HCT116 (cell line): Measurements from ENCODE around the gene SPATA7.

Experiments used
- POLR2A ChIP-seq: IDR thresholded peaks from 2 replicates; pipeline ENCODE4 v1.7.0; 2011; ENCODE audit warnings: borderline replicate concordance; ENCODE audit not compliant: insufficient read depth, insufficient read length; ENCODE audit errors: extremely low read depth
- POLR2AphosphoS5 ChIP-seq: IDR thresholded peaks from 2 replicates; pipeline ENCODE4 v1.6.1; 2011; ENCODE audit warnings: mild to moderate bottlenecking, low read depth, low read length, moderate library complexity
- TF ChIP-seq, protein P1 (sequence below), 3 experiments: fragments of 200-600 bp in 1 of 3; sonication (generic) in 1 of 3; IDR thresholded peaks in 2 of 3; conservative IDR thresholded peaks in 1 of 3; 2 replicates each; pipeline ENCODE4 v1.5.1; 2012 to 2017; ENCODE audit warnings: low read depth in 2 of 3, low read length in 2 of 3, antibody characterized with exemption in 1 of 3, borderline replicate concordance in 1 of 3, control low read depth in 1 of 3, mild to moderate bottlenecking in 1 of 3, mixed read lengths in 1 of 3, mixed run types in 1 of 3, moderate library complexity in 1 of 3; ENCODE audit not compliant: insufficient read depth in 1 of 3
- TF ChIP-seq, protein P2 (sequence below): IDR thresholded peaks from 2 replicates; pipeline ENCODE4 v1.6.1; 2012
- TF ChIP-seq, protein P3 (sequence below): IDR thresholded peaks from 2 replicates; pipeline ENCODE4 v1.6.1; 2012

DNA sequence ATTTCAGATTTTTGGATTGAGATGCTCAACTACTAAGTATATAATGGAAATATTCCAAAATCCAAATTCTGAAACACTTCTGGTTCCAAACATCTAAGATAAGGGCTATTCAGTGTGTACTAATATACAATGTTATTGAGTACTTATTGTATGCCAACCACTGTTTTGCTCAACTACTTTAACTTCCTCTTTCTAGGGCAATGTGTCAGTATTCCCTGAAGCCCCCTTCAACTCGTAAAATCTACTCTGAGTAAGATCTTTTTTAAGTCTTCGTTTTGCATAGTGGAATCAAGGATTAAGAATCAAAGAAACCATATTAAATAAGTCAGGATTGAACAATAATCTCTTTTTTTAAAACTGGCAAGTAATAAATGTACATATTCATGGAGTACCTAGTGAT, 45.5 kb downstream of the SPATA7 start:
- TF ChIP-seq POLR2A, result no peak
- TF ChIP-seq, protein P1, sequence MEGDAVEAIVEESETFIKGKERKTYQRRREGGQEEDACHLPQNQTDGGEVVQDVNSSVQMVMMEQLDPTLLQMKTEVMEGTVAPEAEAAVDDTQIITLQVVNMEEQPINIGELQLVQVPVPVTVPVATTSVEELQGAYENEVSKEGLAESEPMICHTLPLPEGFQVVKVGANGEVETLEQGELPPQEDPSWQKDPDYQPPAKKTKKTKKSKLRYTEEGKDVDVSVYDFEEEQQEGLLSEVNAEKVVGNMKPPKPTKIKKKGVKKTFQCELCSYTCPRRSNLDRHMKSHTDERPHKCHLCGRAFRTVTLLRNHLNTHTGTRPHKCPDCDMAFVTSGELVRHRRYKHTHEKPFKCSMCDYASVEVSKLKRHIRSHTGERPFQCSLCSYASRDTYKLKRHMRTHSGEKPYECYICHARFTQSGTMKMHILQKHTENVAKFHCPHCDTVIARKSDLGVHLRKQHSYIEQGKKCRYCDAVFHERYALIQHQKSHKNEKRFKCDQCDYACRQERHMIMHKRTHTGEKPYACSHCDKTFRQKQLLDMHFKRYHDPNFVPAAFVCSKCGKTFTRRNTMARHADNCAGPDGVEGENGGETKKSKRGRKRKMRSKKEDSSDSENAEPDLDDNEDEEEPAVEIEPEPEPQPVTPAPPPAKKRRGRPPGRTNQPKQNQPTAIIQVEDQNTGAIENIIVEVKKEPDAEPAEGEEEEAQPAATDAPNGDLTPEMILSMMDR (IDR thresholded peaks at IDR 0.05 in 2 of 3, conservative IDR thresholded peaks at IDR 0.05 in 1 of 3; ENCODE audit: borderline replicate concordance in 1 of 3, insufficient read depth in 1 of 3, low read depth in 2 of 3, low read length in 2 of 3), result no peak
- TF ChIP-seq, protein P2, sequence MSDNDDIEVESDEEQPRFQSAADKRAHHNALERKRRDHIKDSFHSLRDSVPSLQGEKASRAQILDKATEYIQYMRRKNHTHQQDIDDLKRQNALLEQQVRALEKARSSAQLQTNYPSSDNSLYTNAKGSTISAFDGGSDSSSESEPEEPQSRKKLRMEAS, result no peak
- TF ChIP-seq, protein P3, sequence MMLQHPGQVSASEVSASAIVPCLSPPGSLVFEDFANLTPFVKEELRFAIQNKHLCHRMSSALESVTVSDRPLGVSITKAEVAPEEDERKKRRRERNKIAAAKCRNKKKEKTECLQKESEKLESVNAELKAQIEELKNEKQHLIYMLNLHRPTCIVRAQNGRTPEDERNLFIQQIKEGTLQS, result no peak
- TF ChIP-seq POLR2AphosphoS5, result no peak
